Measurements from ENCODE around the gene TAS1R3.

The TAS1R3 gene

Small RNAs within 50 kb of the gene (small RNA-seq; reads per million reads assigned to genes)
- 0.86 reads per million for gene MIR6726 (ENCODE audit: low read depth)

All from mesenchymal stem cell (in vitro differentiated cells and primary cell).